ENCODE measurements around the gene SLC4A8. TPM values are rescaled to one million over a fixed set of nuclear protein-coding genes. Genes with fewer than 3 reads are reported as not detected.
A peak's percentile ranks its signal among the peaks of the same experiment; 100 is the strongest.

The SLC4A8 gene
- total and polyA plus RNA-seq, 9 of the 15 experiments (the other 6 are each of a cell fraction or from before 2014, with no cell fraction given): 0.04 to 1.5 (median 0.12) TPM; not detected in 2

DNA sequence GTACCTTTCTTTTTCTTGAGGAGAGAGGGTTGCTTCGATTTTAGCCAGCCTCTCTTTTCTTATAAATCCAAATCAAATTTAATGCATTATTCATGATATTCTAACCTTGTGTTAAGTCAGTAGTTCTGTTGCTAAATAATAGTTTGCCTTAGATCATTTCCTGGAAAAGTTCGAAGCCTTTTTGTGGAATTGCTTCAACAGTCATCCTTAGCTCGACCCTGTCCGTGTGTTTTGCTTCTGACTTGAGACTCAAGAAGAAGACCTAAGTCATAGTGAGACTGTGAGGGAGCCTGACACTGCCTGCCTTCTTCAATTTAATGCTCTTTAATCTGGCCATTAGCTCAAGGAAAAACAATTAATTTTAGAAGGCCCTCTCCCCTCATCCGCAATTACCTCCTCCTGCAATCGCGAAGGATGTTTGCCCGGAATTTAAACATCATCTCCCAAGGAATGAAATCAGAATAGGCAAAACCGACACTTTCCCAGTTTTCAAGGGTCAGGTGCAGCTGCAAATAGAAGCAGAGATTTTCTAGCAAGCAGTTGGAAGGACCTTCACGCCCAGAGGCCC lies 453 bp upstream of the SLC4A8 start:
- H2AFZ ChIP-seq (ENCODE audit: low read depth, low read length): no peak overlapping the region
- DNase-seq (ENCODE audit: extremely low read depth in 1 of 4, low spot score in 3 of 4) (no peak), ATAC-seq (no peak), FAIRE-seq (no peak)
- in situ Hi-C loops (cut with MboI): loop anchor here (25.0 kb wide), 1 partner anchor 588 kb away; the partner anchor contains the start of gene TAMALIN
- H3K9ac ChIP-seq (ENCODE audit: insufficient read depth in 1 of 2, low read depth in 2 of 2, low read length in 2 of 2): no peak overlapping the region
- no peaks in the 10 kb centered on the region for H3K9me3 ChIP-seq (replicated peaks; ENCODE audit: control insufficient read depth, insufficient read depth, low read depth, low read length)
- no peaks in the 10 kb centered on the region for H3K36me3 ChIP-seq (ENCODE audit: control insufficient read depth, insufficient read depth, low read length)
- H3K9me1 ChIP-seq (ENCODE audit: control insufficient read depth, insufficient read depth, low read length): no peaks in the 10 kb centered on the region
- ChIA-PET POLR2A (interaction anchor here (0.6 to 1.6 kb wide), 2 partner anchors 12 to 834 kb away, joined by 4 to 5 read pairs; no protein-coding TSS in a partner anchor), CTCF (ENCODE audit: low intra/inter-chr PET ratio) (interaction anchor here (0.7 to 1.9 kb wide), 3 partner anchors 35 to 107 kb away, joined by 3 to 5 read pairs (median 3); no protein-coding TSS in a partner anchor)
- peaks cover 8 to 17% of the 10 kb centered on the region in 2 experiments; a peak in 4 of 5 replicates for H3K27me3 ChIP-seq (ENCODE audit: control insufficient read depth in 2 of 2, insufficient read depth in 2 of 2, low read length in 2 of 2)
- WGBS (ENCODE audit: insufficient coverage, low coverage, missing lambda C conversion rate): 24% methylated on average over 10 of the region's 10 CpGs
- BruUV-seq (replicated peaks): no TSS peak
- no peak overlapping the region for H3K27ac ChIP-seq (ENCODE audit: extremely low read depth, low read depth, low read length)
- H3K4me2 ChIP-seq (ENCODE audit: insufficient read depth, low read length): no peak overlapping the region
- TF ChIP-seq CSDE1 (IDR thresholded peaks at IDR 0.05) (0 out of 4 replicates have a peak, but pooled peaks of 1 of the 2 experiments have one; percentile 37), SMARCA5 (IDR thresholded peaks at IDR 0.05) (no peak), RBM17 (IDR thresholded peaks at IDR 0.05; ENCODE audit: borderline replicate concordance, low read depth, low read length) (no peak)
- no peak overlapping the region for H3K4me3 ChIP-seq
- peaks cover 0 to 9% of the 10 kb centered on the region in 2 experiments; a peak in 2 of 5 replicates for H3K4me1 ChIP-seq (replicated peaks in 1 of 2; ENCODE audit: control insufficient read depth in 2 of 2, insufficient read depth in 2 of 2, low read length in 2 of 2)
- intact Hi-C loops (cut with micrococcal nuclease): loop anchor here (5.0 kb wide), 1 partner anchor 398 kb away; no protein-coding TSS in a partner anchor
- H4K20me1 ChIP-seq (replicated peaks; ENCODE audit: control insufficient read depth, insufficient read depth, low read length): peaks cover 5% of the 10 kb centered on the region; the same call in 1 of the 2 replicates
- H3K79me2 ChIP-seq (ENCODE audit: control insufficient read depth, insufficient read depth, low read length): no peaks in the 10 kb centered on the region

DNA sequence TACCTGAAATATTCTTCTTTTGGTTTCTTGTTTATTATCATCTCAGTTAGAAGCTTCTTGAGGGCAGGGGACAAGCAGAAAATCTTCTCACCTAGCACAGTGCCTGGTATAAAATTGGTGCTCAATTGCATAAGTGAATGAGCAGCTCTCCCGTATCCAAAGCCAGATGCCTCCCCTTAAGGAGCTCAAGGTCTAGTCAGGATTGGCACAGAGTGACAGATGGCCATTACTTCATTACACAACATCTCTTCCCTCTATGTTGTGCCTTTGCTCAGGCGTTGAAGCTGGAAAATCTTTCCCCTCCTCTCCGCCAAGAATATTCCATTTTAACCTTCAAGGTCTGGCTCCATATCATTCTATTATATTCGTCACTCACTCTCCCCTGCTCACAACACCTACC lies 3.6 kb downstream of the SLC4A8 start:
- ChIA-PET CTCF (ENCODE audit: low intra/inter-chr PET ratio) (no interaction called here), POLR2A (interaction anchor here (1.3 kb wide), 1 partner anchor 9 kb away, joined by 4 read pairs; no protein-coding TSS in a partner anchor)
- in situ Hi-C loops (cut with MboI) (loop anchor here (5.0 kb wide), 1 partner anchor 444 kb away; no protein-coding TSS in a partner anchor), intact Hi-C loops (cut with micrococcal nuclease) (no loop called here)
- DNase-seq (ENCODE audit: extremely low read depth in 1 of 4, low spot score in 3 of 4) (no peak), FAIRE-seq (no peak), ATAC-seq (no peak)
- Histone ChIP-seq H3K4me3 (no peak overlapping the region), H3K4me1 (replicated peaks in 1 of 2; ENCODE audit: control insufficient read depth in 2 of 2, insufficient read depth in 2 of 2, low read length in 2 of 2) (peaks cover 0 to 9% of the 10 kb centered on the region in 2 experiments; a peak in 2 of 5 replicates), H2AFZ (ENCODE audit: low read depth, low read length) (no peak overlapping the region), H3K9ac (ENCODE audit: insufficient read depth in 1 of 2, low read depth in 2 of 2, low read length in 2 of 2) (no peak overlapping the region), H3K27me3 (ENCODE audit: control insufficient read depth in 2 of 2, insufficient read depth in 2 of 2, low read length in 2 of 2) (peaks cover 20% of the 10 kb centered on the region in 2 experiments), H3K9me3 (replicated peaks; ENCODE audit: control insufficient read depth, insufficient read depth, low read depth, low read length) (no peaks in the 10 kb centered on the region), H3K27ac (ENCODE audit: extremely low read depth, low read depth, low read length) (no peak overlapping the region), H3K9me1 (ENCODE audit: control insufficient read depth, insufficient read depth, low read length) (no peaks in the 10 kb centered on the region), H4K20me1 (replicated peaks; ENCODE audit: control insufficient read depth, insufficient read depth, low read length) (peaks cover 5% of the 10 kb centered on the region; the same call in 1 of the 2 replicates), H3K4me2 (ENCODE audit: insufficient read depth, low read length) (no peak overlapping the region), H3K79me2 (ENCODE audit: control insufficient read depth, insufficient read depth, low read length) (no peaks in the 10 kb centered on the region), H3K36me3 (ENCODE audit: control insufficient read depth, insufficient read depth, low read length) (no peaks in the 10 kb centered on the region)
- no TSS peak for BruUV-seq (replicated peaks)
- WGBS (ENCODE audit: insufficient coverage, low coverage, missing lambda C conversion rate): 0% methylated on average over 4 of the region's 4 CpGs
- TF ChIP-seq, protein P1, sequence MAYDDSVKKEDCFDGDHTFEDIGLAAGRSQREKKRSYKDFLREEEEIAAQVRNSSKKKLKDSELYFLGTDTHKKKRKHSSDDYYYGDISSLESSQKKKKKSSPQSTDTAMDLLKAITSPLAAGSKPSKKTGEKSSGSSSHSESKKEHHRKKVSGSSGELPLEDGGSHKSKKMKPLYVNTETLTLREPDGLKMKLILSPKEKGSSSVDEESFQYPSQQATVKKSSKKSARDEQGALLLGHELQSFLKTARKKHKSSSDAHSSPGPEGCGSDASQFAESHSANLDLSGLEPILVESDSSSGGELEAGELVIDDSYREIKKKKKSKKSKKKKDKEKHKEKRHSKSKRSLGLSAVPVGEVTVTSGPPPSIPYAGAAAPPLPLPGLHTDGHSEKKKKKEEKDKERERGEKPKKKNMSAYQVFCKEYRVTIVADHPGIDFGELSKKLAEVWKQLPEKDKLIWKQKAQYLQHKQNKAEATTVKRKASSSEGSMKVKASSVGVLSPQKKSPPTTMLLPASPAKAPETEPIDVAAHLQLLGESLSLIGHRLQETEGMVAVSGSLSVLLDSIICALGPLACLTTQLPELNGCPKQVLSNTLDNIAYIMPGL (CRISPR knock-in tag; IDR thresholded peaks at IDR 0.05): no peak
- TF ChIP-seq HDGF (IDR thresholded peaks at IDR 0.05) (no peak), RBFOX2 (IDR thresholded peaks at IDR 0.05; ENCODE audit: low read depth, low read length) (no peak), ZNF224 (CRISPR knock-in tag; IDR thresholded peaks at IDR 0.05) (no peak), SRSF3 (IDR thresholded peaks at IDR 0.05; ENCODE audit: insufficient read depth, low read length) (no peak), PURB (CRISPR knock-in tag; IDR thresholded peaks at IDR 0.05; ENCODE audit: low read depth) (no peak), LARP7 (IDR thresholded peaks at IDR 0.05) (no peak), SIN3B (IDR thresholded peaks at IDR 0.05; ENCODE audit: low read depth) (no peak)
- TF ChIP-seq, protein P2, sequence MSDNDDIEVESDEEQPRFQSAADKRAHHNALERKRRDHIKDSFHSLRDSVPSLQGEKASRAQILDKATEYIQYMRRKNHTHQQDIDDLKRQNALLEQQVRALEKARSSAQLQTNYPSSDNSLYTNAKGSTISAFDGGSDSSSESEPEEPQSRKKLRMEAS (CRISPR knock-in tag; IDR thresholded peaks at IDR 0.05): no peak
- TF ChIP-seq, protein P3, sequence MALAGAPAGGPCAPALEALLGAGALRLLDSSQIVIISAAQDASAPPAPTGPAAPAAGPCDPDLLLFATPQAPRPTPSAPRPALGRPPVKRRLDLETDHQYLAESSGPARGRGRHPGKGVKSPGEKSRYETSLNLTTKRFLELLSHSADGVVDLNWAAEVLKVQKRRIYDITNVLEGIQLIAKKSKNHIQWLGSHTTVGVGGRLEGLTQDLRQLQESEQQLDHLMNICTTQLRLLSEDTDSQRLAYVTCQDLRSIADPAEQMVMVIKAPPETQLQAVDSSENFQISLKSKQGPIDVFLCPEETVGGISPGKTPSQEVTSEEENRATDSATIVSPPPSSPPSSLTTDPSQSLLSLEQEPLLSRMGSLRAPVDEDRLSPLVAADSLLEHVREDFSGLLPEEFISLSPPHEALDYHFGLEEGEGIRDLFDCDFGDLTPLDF (CRISPR knock-in tag; IDR thresholded peaks at IDR 0.05): no peak

Measured in K562 (cell line).